ENCODE data around the gene PEAR1.

PEAR1 gene

GRCh38 chr1:156922986-156923669 is 29.6 kb downstream of the PEAR1 start:
- no peak for DNase-seq (ENCODE audit: low read depth)

- DNase-seq (ENCODE audit: low read depth), result no peak
Observed at GRCh38 chr1:156923670-156924477, 30.4 kb downstream of the PEAR1 start.

- DNase-seq (ENCODE audit: low read depth), result no peak
Observed at GRCh38 chr1:156924478-156925153, 31.1 kb downstream of the PEAR1 start.

- DNase-seq (ENCODE audit: low read depth), result no peak
Observed at GRCh38 chr1:156925154-156926010, 31.9 kb downstream of the PEAR1 start.

- peak; percentile 91 for DNase-seq (ENCODE audit: low read depth)
Observed at GRCh38 chr1:156926175-156926574, 32.7 kb downstream of the PEAR1 start.

GRCh38 chr1:156926695-156927094 is 33.2 kb downstream of the PEAR1 start:
- peak; percentile 68 for DNase-seq (ENCODE audit: low read depth)

- peak; percentile 88 for DNase-seq (ENCODE audit: low read depth)
Observed at GRCh38 chr1:156927215-156928042, 33.9 kb downstream of the PEAR1 start.

- DNase-seq (ENCODE audit: low read depth), result no peak
Observed at GRCh38 chr1:156928043-156928602, 34.6 kb downstream of the PEAR1 start.

- DNase-seq (ENCODE audit: low read depth), result no peak
Observed at GRCh38 chr1:156929596-156930238, 36.2 kb downstream of the PEAR1 start.

- DNase-seq (ENCODE audit: low read depth), result no peak
Observed at GRCh38 chr1:156930483-156930882, 37.0 kb downstream of the PEAR1 start.

- DNase-seq (ENCODE audit: low read depth), result no peak
Observed at GRCh38 chr1:156931211-156931952, 37.9 kb downstream of the PEAR1 start.

- DNase-seq (ENCODE audit: low read depth), result no peak
Observed at GRCh38 chr1:156931974-156932710, 38.6 kb downstream of the PEAR1 start.

GRCh38 chr1:156933136-156933535 is 39.6 kb downstream of the PEAR1 start:
- DNase-seq (ENCODE audit: low read depth), result no peak

GRCh38 chr1:156935505-156936128 is 42.1 kb downstream of the PEAR1 start:
- DNase-seq (ENCODE audit: low read depth), result no peak

- DNase-seq (ENCODE audit: low read depth), result no peak
Observed at GRCh38 chr1:156936191-156936590, 42.7 kb downstream of the PEAR1 start.

GRCh38 chr1:156936721-156937220 is 43.3 kb downstream of the PEAR1 start:
- DNase-seq (ENCODE audit: low read depth), result no peak

- DNase-seq (ENCODE audit: low read depth), result no peak
Observed at GRCh38 chr1:156937883-156938282, 44.4 kb downstream of the PEAR1 start.

GRCh38 chr1:156938813-156939212 is 45.3 kb downstream of the PEAR1 start:
- DNase-seq (ENCODE audit: low read depth), result no peak

All from ELR (cell line).